ENCODE data around the gene ADAD1. TPM values are rescaled to one million over a fixed set of nuclear protein-coding genes. Genes with fewer than 3 reads are reported as not detected.

ADAD1 gene
- total RNA-seq, 1 donor from 2014 or later, result not detected

DNA sequence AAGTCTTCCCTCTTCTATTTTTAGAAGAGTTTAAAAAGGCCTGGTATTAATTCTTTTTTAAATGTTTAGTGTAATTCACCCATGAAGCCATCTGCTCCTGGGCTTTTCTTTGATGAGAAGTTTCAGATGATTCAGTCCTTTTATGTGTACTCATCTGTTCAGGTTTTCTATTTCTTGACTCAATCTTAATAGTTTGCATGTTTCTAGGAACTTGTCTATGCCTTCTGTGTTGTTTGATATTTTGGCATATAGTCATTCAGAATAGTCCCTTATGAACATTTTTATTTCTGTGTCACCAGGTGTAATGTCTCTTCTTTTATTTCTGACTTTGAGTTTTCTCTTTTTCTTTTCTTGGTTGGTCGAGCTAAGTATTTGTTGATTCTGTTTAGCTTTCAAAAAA is 97.9 kb downstream of the ADAD1 start:
- Mint-ChIP-seq H3K4me1 (peaks cover 2% of the 10 kb centered on the region), H3K4me3 (no peak overlapping the region), H3K27ac (no peak overlapping the region), H3K9me3 (peaks cover 23% of the 10 kb centered on the region), H3K36me3 (ENCODE audit: low read depth) (peaks cover 4% of the 10 kb centered on the region), H3K27me3 (no peaks in the 10 kb centered on the region)
- intact Hi-C loops (cut with micrococcal nuclease), result no loop called here
- DNase-seq, result no peak

Other genes with a start within 250 kb of the ADAD1 start
- gene BLTP1, start 226.7 kb upstream of the ADAD1 start, total RNA-seq, result 26.2 and 28.9 TPM in 2 replicates
- gene IL2, start 77.7 kb downstream of the ADAD1 start, total RNA-seq, result 965 and 976 TPM in 2 replicates
- 93.8 and 95.3 TPM in 2 replicates for gene IL21, start 242.1 kb downstream of the ADAD1 start, total RNA-seq